NCI-H82 (cell line): Measurements from ENCODE around the gene FBXW11.
"Not testable (repeated sequence)": the region's sequence is repeated elsewhere in the genome, so short reads cannot be mapped to it uniquely, and the experiment has no call there.

Experiments
- DNase-seq: peaks from one replicate; lab custom pipeline; 2025; lab: John Stamatoyannopoulos, UW

The FBXW11 gene

GRCh38 chr5:171953860-171954701 is 52.4 kb downstream of the FBXW11 start:
- DNase-seq: no peak

GRCh38 chr5:171952021-171952420 is 54.4 kb downstream of the FBXW11 start:
- DNase-seq: no peak

- no peak for DNase-seq
Observed at GRCh38 chr5:171951218-171951617, 55.2 kb downstream of the FBXW11 start.

- no peak for DNase-seq
Observed at GRCh38 chr5:171946000-171946781, 60.2 kb downstream of the FBXW11 start.

- DNase-seq: no peak
Observed at GRCh38 chr5:171945476-171945875, 61.0 kb downstream of the FBXW11 start.

GRCh38 chr5:171945066-171945465 is 61.4 kb downstream of the FBXW11 start:
- DNase-seq: no peak

- not testable (repeated sequence) for DNase-seq
Observed at GRCh38 chr5:171942112-171942516, 64.3 kb downstream of the FBXW11 start.

- DNase-seq: not testable (repeated sequence)
Observed at GRCh38 chr5:171941675-171942074, 64.8 kb downstream of the FBXW11 start.

GRCh38 chr5:171941275-171941674 is 65.2 kb downstream of the FBXW11 start:
- not testable (repeated sequence) for DNase-seq

GRCh38 chr5:171939951-171940350 is 66.5 kb downstream of the FBXW11 start:
- no peak for DNase-seq

GRCh38 chr5:171938358-171938757 is 68.1 kb downstream of the FBXW11 start:
- DNase-seq: no peak

GRCh38 chr5:171937351-171937750 is 69.1 kb downstream of the FBXW11 start:
- no peak for DNase-seq

- no peak for DNase-seq
Observed at GRCh38 chr5:171934586-171934985, 71.9 kb downstream of the FBXW11 start.

- DNase-seq: no peak
Observed at GRCh38 chr5:171931163-171931562, 75.3 kb downstream of the FBXW11 start.

GRCh38 chr5:171927345-171927941 is 79.0 kb downstream of the FBXW11 start:
- no peak for DNase-seq

- DNase-seq: no peak
Observed at GRCh38 chr5:171926311-171926710, 80.1 kb downstream of the FBXW11 start.

- DNase-seq: no peak
Observed at GRCh38 chr5:171924493-171925122, 81.8 kb downstream of the FBXW11 start.

GRCh38 chr5:171920765-171921391 is 85.6 kb downstream of the FBXW11 start:
- no peak for DNase-seq

GRCh38 chr5:171915700-171916099 is 90.7 kb downstream of the FBXW11 start:
- not testable (repeated sequence) for DNase-seq

- peak; percentile 50 for DNase-seq
Observed at GRCh38 chr5:171914726-171915338, 91.6 kb downstream of the FBXW11 start.

GRCh38 chr5:171913987-171914273 is 92.5 kb downstream of the FBXW11 start:
- no peak for DNase-seq

GRCh38 chr5:171911152-171911551 is 95.3 kb downstream of the FBXW11 start:
- no peak for DNase-seq
